ENCODE measurements around the gene IL1RAPL2.

GRCh38 chrX:105038672-105039328, 472.8 kb downstream of the IL1RAPL2 start:
- TF ChIP-seq EZH2 (IDR thresholded peaks at IDR 0.05) (no peak), POLR2AphosphoS5 (IDR thresholded peaks at IDR 0.05; ENCODE audit: borderline replicate concordance, low read depth, low read length) (no peak), FOXP2 (optimal IDR thresholded peaks at IDR 0.05; ENCODE audit: control extremely low read depth, extremely low read length, insufficient read depth) (no peak)
